ENCODE measurements around the gene RNF212B. TPM values are rescaled to one million over a fixed set of nuclear protein-coding genes. Genes with fewer than 3 reads are reported as not detected.
"Not testable (repeated sequence)": the region's sequence is repeated elsewhere in the genome, so short reads cannot be mapped to it uniquely, and the experiment has no call there.

Gene RNF212B
- total and polyA plus RNA-seq, 3 donors from 2014 or later = 5.4 to 23.2 (median 18.3) TPM

DNA sequence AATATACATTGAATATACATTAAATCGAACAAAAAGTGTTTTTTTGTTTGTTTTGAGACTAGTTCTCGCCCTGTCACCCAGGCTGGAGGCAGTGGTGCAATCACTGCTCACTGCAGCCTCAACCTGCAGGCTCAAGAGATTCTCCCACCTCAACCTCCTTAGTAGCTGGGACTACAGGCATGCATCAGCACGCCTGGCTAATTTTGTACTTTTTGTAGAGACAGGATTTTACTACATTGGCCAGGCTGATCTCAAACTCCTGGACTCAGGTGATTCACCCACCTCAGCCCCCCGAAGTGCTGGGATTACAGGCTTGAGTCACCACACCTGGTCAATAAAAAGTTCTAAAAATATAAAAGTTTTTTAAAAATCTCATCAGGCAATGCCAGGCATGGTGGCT, 10.2 kb upstream of the RNF212B start:
- TF ChIP-seq POLR2A (IDR thresholded peaks at IDR 0.05) = no peak
- TF ChIP-seq, protein P1, sequence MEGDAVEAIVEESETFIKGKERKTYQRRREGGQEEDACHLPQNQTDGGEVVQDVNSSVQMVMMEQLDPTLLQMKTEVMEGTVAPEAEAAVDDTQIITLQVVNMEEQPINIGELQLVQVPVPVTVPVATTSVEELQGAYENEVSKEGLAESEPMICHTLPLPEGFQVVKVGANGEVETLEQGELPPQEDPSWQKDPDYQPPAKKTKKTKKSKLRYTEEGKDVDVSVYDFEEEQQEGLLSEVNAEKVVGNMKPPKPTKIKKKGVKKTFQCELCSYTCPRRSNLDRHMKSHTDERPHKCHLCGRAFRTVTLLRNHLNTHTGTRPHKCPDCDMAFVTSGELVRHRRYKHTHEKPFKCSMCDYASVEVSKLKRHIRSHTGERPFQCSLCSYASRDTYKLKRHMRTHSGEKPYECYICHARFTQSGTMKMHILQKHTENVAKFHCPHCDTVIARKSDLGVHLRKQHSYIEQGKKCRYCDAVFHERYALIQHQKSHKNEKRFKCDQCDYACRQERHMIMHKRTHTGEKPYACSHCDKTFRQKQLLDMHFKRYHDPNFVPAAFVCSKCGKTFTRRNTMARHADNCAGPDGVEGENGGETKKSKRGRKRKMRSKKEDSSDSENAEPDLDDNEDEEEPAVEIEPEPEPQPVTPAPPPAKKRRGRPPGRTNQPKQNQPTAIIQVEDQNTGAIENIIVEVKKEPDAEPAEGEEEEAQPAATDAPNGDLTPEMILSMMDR (IDR thresholded peaks at IDR 0.05) = no peak
- DNase-seq = no peak
- 68 to 72% methylated on average over 4 of the region's 4 CpGs for WGBS, 2 donors
- Histone ChIP-seq H3K9me3 (no peaks in the 10 kb centered on the region), H3K27me3 (no peaks in the 10 kb centered on the region), H3K4me1 (no peaks in the 10 kb centered on the region), H3K27ac (no peak overlapping the region), H3K4me3 (no peak overlapping the region), H3K36me3 (ENCODE audit: low read depth, missing control alignments) (no peaks in the 10 kb centered on the region)
- intact Hi-C loops (cut with DNase I; ENCODE audit: low total_unique reads) = no loop called here

DNA sequence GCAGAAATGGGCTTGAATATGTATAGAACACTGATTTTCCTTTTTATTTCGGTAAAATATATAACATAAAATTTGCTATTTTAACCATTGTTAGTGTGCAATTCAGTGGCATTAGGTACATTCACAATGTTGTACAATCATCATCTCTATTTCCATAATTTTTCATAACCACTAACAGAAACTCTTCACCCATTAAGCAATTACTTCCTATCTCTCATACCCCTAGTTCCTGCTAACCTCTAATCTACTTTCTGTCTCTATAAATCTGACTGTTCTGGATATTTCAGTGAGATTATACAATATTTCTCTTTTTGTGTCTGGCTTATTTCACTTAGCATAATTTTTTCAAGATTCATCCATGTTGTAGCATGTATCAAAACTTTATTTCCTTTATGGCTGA, 8.9 kb upstream of the RNF212B start:
- TF ChIP-seq POLR2A (IDR thresholded peaks at IDR 0.05) = no peak
- TF ChIP-seq, protein P1 (IDR thresholded peaks at IDR 0.05) = no peak
- H3K4me3 ChIP-seq = no peak overlapping the region

DNA sequence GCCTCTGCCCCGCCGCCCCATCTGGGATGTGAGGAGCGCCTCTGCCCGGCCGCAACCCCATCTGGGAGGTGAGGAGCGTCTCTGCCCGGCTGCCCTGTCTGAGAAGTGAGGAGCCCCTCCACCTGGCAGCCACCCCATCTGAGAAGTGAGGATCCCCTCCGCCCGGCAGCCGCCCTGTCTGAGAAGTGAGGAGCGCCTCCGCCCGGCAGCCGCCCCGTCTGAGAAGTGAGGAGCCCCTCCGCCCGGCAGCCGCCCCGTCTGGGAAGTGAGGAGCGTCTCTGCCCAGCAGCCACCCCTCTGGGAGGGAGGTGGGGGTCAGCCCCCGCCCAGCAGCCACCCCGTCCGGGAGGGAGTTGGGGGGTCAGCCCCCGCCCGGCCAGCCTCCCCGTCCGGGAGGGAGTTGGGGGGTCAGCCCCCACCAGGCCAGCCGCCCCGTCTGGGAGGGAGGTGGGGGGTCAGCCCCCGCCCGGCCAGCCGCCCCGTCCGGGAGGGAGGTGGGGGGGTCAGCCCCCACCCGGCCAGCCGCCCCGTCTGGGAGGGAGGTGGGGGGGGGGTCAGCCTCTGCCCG, 5.4 kb upstream of the RNF212B start:
- H3K4me1 ChIP-seq; H3K36me3 ChIP-seq (ENCODE audit: low read depth, missing control alignments); H3K4me3 ChIP-seq; H3K9me3 ChIP-seq; DNase-seq; H3K27ac ChIP-seq; intact Hi-C loops (cut with DNase I; ENCODE audit: low total_unique reads); H3K27me3 ChIP-seq: not testable (repeated sequence)
- 90% methylated on average over 15 of the region's 38 CpGs; no CpG with 5 or more reads in 1 of the 2 donors for WGBS, 2 donors

More for the DNA sequence above, 8.9 kb upstream of the RNF212B start:
- DNase-seq = no peak
- Histone ChIP-seq H3K27me3 (no peaks in the 10 kb centered on the region), H3K36me3 (ENCODE audit: low read depth, missing control alignments) (no peaks in the 10 kb centered on the region), H3K4me1 (no peaks in the 10 kb centered on the region), H3K9me3 (no peaks in the 10 kb centered on the region), H3K27ac (no peak overlapping the region)
- 85 to 86% methylated on average over 1 of the region's 1 CpG for WGBS, 2 donors
- intact Hi-C loops (cut with DNase I; ENCODE audit: low total_unique reads) = no loop called here

DNA sequence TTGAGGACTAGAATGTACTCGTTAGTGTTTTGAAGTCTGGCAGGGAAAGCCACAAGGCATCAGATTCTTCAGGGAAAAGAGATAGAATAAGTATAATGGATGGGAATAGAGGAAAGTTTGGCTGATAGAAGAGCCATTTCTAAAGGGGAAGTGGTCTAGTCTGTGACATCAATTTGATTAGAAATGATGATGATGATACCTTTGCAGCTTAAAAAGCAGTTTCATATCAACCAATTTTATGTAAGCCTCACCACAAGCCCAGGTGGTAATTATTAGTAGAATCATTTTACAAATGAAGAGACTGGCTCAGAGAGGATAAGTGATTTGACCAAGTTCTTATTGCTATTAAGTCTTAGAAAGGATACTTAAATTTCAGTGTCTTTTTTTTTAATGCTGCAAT, 2.9 kb downstream of the RNF212B start:
- Histone ChIP-seq H3K9me3 (no peaks in the 10 kb centered on the region), H3K36me3 (ENCODE audit: low read depth, missing control alignments) (no peaks in the 10 kb centered on the region), H3K27me3 (no peaks in the 10 kb centered on the region), H3K4me3 (no peak overlapping the region), H3K27ac (no peak overlapping the region), H3K4me1 (no peaks in the 10 kb centered on the region)
- intact Hi-C loops (cut with DNase I; ENCODE audit: low total_unique reads) = no loop called here
- no peak for DNase-seq
- WGBS, 2 donors = 61 to 74% methylated on average over 1 of the region's 1 CpG
- TF ChIP-seq POLR2A (IDR thresholded peaks at IDR 0.05) = no peak
- TF ChIP-seq, protein P1 (IDR thresholded peaks at IDR 0.05) = no peak

DNA sequence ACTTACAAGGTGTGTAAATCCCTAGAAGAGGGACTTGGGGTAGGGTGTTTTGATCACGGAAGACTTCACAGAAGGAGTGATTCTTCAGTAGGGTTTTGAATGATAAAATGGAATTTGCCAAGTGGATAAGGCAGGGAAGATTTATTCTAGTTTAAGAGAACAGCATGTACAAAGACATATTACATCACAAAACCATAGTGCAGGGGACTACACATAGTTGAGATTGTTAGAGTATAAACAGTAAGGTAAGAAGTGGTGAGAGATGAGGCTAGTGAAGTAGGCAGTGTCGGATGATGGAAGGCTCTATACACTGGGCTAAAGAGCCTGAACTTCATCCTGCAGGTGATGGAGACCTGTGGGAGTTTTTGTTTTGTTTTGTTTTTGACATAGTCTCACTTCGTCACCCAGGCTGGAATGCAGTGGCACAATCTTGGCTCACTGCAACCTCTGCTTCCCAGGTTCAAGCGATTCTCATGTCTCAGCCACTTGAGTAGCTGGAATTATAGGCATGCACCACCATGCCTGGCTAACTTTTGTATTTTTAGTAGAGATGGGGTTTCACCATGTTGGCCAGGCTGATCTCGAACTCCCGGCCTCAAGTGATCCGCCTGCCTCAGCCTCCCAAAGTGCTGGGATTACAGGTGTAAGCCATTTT, 3.5 kb downstream of the RNF212B start:
- H3K27ac ChIP-seq; H3K4me1 ChIP-seq; intact Hi-C loops (cut with DNase I; ENCODE audit: low total_unique reads); H3K27me3 ChIP-seq; H3K9me3 ChIP-seq; H3K36me3 ChIP-seq (ENCODE audit: low read depth, missing control alignments); H3K4me3 ChIP-seq; DNase-seq: not testable (repeated sequence)
- WGBS, 2 donors = 91% methylated on average over 7 of the region's 7 CpGs

DNA sequence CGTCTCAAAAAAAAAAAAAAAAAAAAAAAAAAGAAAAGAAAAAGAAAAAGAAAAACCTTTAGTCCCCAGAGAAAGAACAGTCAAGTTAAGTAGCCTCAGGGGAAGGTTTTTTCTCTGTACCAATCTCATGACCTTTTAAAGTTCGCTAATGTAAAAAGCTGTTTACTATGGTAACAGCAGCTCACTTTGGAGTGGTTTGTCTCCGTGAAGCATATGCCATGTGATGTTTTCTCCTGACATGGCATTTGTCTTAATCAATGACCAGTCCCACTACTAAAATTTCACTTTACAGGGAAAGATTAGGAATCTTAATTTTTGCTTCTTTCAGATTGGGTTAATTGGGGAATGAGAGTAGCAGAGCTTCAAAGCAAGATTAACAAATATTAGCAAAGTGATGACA, 4.3 kb downstream of the RNF212B start:
- Histone ChIP-seq H3K4me1 (no peaks in the 10 kb centered on the region), H3K9me3 (no peaks in the 10 kb centered on the region), H3K36me3 (ENCODE audit: low read depth, missing control alignments) (no peaks in the 10 kb centered on the region), H3K4me3 (no peak overlapping the region), H3K27me3 (no peaks in the 10 kb centered on the region), H3K27ac (no peak overlapping the region)
- 88 to 95% methylated on average over 3 of the region's 3 CpGs for WGBS, 2 donors
- intact Hi-C loops (cut with DNase I; ENCODE audit: low total_unique reads) = no loop called here
- TF ChIP-seq, protein P1 (IDR thresholded peaks at IDR 0.05) = no peak
- no peak for TF ChIP-seq POLR2A (IDR thresholded peaks at IDR 0.05)
- DNase-seq = no peak

Measured in testis (tissue), 3 donors.